ENCODE data around the gene JARID2. TPM values are rescaled to one million over a fixed set of nuclear protein-coding genes. Genes with fewer than 3 reads are reported as not detected.

The JARID2 gene
- polyA plus RNA-seq, 1 of the 3 experiments (the other 2 are of a cell fraction), result 3.4 TPM

DNA sequence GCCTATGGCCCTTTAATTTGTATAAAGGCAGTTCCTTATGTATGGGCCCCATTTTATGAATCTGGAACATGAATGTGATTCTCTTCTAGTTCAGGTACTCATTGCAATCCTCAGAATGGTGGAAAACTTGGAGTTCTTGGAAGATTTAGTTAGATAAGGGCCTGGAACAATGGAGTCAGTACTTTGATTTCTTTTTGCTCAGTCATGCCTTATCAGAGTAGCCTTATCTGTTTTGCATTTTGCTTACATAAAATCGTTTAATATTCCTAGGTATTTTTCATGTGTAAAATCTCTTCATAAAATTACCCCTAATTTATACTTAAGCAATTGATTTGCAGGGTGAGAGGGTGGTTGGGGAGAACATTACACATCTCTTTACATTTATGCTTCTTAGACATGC lies 160.6 kb downstream of the JARID2 start:
- peaks cover 8% of the 10 kb centered on the region; the same call in 1 of the 2 replicates for H4K20me1 ChIP-seq (ENCODE audit: insufficient read depth)
- H3F3A ChIP-seq (replicated peaks; ENCODE audit: insufficient read depth), result no peaks in the 10 kb centered on the region
- H3K9ac ChIP-seq, result no peak overlapping the region
- no peak overlapping the region for H3K4me2 ChIP-seq
- H2AFZ ChIP-seq (ENCODE audit: low read depth), result no peak overlapping the region
- H3K4me3 ChIP-seq (ENCODE audit: low read depth in 2 of 2, low read length in 1 of 2), result no peak overlapping the region
- H3K27ac ChIP-seq (ENCODE audit: low read depth in 2 of 2, low read length in 1 of 2), result no peak overlapping the region
- DNase-seq, result no peak
- WGBS (ENCODE audit: low lambda C conversion rate), result 59% methylated on average over 1 of the region's 1 CpG
- peaks cover 6 to 17% of the 10 kb centered on the region in 2 experiments; a peak in 3 of 4 replicates for H3K4me1 ChIP-seq (ENCODE audit: control insufficient read depth in 1 of 2, insufficient read depth in 2 of 2, low read depth in 1 of 2, low read length in 1 of 2)
- no peaks in the 10 kb centered on the region for H3K9me2 ChIP-seq
- H3K79me2 ChIP-seq (ENCODE audit: insufficient read depth), result peaks cover 10% of the 10 kb centered on the region; the same call in 1 of the 2 replicates
- no peaks in the 10 kb centered on the region for H3K27me3 ChIP-seq (ENCODE audit: insufficient read depth)
- CTCF ChIA-PET, result no interaction called here
- no peaks in the 10 kb centered on the region for H3K9me3 ChIP-seq
- POLR2A ChIA-PET, result no interaction called here
- TF ChIP-seq RAD21 (IDR thresholded peaks at IDR 0.05; ENCODE audit: low read length), result no peak
- TF ChIP-seq, protein P1, sequence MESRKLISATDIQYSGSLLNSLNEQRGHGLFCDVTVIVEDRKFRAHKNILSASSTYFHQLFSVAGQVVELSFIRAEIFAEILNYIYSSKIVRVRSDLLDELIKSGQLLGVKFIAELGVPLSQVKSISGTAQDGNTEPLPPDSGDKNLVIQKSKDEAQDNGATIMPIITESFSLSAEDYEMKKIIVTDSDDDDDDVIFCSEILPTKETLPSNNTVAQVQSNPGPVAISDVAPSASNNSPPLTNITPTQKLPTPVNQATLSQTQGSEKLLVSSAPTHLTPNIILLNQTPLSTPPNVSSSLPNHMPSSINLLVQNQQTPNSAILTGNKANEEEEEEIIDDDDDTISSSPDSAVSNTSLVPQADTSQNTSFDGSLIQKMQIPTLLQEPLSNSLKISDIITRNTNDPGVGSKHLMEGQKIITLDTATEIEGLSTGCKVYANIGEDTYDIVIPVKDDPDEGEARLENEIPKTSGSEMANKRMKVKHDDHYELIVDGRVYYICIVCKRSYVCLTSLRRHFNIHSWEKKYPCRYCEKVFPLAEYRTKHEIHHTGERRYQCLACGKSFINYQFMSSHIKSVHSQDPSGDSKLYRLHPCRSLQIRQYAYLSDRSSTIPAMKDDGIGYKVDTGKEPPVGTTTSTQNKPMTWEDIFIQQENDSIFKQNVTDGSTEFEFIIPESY (IDR thresholded peaks at IDR 0.05; ENCODE audit: borderline replicate concordance, low read depth), result no peak
- TF ChIP-seq, protein P2, sequence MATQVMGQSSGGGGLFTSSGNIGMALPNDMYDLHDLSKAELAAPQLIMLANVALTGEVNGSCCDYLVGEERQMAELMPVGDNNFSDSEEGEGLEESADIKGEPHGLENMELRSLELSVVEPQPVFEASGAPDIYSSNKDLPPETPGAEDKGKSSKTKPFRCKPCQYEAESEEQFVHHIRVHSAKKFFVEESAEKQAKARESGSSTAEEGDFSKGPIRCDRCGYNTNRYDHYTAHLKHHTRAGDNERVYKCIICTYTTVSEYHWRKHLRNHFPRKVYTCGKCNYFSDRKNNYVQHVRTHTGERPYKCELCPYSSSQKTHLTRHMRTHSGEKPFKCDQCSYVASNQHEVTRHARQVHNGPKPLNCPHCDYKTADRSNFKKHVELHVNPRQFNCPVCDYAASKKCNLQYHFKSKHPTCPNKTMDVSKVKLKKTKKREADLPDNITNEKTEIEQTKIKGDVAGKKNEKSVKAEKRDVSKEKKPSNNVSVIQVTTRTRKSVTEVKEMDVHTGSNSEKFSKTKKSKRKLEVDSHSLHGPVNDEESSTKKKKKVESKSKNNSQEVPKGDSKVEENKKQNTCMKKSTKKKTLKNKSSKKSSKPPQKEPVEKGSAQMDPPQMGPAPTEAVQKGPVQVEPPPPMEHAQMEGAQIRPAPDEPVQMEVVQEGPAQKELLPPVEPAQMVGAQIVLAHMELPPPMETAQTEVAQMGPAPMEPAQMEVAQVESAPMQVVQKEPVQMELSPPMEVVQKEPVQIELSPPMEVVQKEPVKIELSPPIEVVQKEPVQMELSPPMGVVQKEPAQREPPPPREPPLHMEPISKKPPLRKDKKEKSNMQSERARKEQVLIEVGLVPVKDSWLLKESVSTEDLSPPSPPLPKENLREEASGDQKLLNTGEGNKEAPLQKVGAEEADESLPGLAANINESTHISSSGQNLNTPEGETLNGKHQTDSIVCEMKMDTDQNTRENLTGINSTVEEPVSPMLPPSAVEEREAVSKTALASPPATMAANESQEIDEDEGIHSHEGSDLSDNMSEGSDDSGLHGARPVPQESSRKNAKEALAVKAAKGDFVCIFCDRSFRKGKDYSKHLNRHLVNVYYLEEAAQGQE (IDR thresholded peaks at IDR 0.05; ENCODE audit: low read depth, low read length), result no peak
- no peak for TF ChIP-seq GABPA (IDR thresholded peaks at IDR 0.05; ENCODE audit: low read depth)
- TF ChIP-seq, protein P3, sequence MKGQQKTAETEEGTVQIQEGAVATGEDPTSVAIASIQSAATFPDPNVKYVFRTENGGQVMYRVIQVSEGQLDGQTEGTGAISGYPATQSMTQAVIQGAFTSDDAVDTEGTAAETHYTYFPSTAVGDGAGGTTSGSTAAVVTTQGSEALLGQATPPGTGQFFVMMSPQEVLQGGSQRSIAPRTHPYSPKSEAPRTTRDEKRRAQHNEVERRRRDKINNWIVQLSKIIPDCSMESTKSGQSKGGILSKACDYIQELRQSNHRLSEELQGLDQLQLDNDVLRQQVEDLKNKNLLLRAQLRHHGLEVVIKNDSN (IDR thresholded peaks at IDR 0.05; ENCODE audit: borderline replicate concordance, low read depth), result no peak
- no peak for TF ChIP-seq RFX5 (IDR thresholded peaks at IDR 0.05; ENCODE audit: low read length)
- TF ChIP-seq, protein P4, sequence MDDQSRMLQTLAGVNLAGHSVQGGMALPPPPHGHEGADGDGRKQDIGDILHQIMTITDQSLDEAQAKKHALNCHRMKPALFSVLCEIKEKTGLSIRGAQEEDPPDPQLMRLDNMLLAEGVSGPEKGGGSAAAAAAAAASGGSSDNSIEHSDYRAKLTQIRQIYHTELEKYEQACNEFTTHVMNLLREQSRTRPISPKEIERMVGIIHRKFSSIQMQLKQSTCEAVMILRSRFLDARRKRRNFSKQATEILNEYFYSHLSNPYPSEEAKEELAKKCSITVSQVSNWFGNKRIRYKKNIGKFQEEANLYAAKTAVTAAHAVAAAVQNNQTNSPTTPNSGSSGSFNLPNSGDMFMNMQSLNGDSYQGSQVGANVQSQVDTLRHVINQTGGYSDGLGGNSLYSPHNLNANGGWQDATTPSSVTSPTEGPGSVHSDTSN (IDR thresholded peaks at IDR 0.05), result no peak
- no peak for TF ChIP-seq NRF1 (IDR thresholded peaks at IDR 0.05; ENCODE audit: low read depth, low read length)
- no peak for TF ChIP-seq JUND (IDR thresholded peaks at IDR 0.05)
- no peak for TF ChIP-seq MEF2A (IDR thresholded peaks at IDR 0.05; ENCODE audit: borderline replicate concordance, low read depth)
- no peak for TF ChIP-seq YY1 (IDR thresholded peaks at IDR 0.05; ENCODE audit: low read depth)
- no peak for TF ChIP-seq RCOR1 (IDR thresholded peaks at IDR 0.05; ENCODE audit: low read length)
- TF ChIP-seq, protein P5, sequence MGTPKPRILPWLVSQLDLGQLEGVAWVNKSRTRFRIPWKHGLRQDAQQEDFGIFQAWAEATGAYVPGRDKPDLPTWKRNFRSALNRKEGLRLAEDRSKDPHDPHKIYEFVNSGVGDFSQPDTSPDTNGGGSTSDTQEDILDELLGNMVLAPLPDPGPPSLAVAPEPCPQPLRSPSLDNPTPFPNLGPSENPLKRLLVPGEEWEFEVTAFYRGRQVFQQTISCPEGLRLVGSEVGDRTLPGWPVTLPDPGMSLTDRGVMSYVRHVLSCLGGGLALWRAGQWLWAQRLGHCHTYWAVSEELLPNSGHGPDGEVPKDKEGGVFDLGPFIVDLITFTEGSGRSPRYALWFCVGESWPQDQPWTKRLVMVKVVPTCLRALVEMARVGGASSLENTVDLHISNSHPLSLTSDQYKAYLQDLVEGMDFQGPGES (IDR thresholded peaks at IDR 0.05; ENCODE audit: low read depth, low read length), result no peak
- no peak for TF ChIP-seq EP300 (IDR thresholded peaks at IDR 0.05; ENCODE audit: borderline replicate concordance in 1 of 2, low read depth in 1 of 2, low read length in 1 of 2)
- no peak for TF ChIP-seq TCF12 (IDR thresholded peaks at IDR 0.05)
- no peak for TF ChIP-seq POLR2AphosphoS5 (IDR thresholded peaks at IDR 0.05; ENCODE audit: low read depth, low read length)
- TF ChIP-seq ELF1 (IDR thresholded peaks at IDR 0.05), result no peak
- H3K36me3 ChIP-seq (replicated peaks in 1 of 2; ENCODE audit: control insufficient read depth in 1 of 2, insufficient read depth in 2 of 2, low read length in 1 of 2), result no peaks in the 10 kb centered on the region

Data from SK-N-SH (cell line).